ENCODE data around the gene PLCB4.

Gene PLCB4

DNA sequence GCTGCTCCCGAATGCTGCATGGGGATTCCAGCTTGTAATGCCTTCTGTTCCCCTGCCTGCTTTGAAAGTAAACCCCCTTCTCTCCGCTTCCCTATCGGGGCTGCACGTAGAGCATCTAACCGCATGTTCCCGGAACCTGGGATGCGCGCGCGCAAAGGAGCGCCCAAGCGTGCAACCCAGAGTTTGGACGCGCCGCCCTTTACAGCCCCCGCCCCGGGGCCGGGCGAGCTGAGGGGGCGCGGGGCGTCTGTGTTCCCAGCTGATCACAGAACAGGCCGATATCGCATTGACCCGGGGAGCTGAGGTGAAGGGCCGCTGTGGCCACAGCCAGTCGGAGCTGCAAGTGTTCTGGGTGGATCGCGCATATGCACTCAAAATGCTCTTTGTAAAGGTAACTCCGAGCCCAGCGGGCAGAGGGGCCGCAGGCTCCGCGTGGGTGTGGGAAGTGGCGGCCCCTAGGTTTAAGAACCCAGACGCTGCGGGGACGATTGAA lies 446.9 kb downstream of the PLCB4 start:
- TF ChIP-seq, protein P1, sequence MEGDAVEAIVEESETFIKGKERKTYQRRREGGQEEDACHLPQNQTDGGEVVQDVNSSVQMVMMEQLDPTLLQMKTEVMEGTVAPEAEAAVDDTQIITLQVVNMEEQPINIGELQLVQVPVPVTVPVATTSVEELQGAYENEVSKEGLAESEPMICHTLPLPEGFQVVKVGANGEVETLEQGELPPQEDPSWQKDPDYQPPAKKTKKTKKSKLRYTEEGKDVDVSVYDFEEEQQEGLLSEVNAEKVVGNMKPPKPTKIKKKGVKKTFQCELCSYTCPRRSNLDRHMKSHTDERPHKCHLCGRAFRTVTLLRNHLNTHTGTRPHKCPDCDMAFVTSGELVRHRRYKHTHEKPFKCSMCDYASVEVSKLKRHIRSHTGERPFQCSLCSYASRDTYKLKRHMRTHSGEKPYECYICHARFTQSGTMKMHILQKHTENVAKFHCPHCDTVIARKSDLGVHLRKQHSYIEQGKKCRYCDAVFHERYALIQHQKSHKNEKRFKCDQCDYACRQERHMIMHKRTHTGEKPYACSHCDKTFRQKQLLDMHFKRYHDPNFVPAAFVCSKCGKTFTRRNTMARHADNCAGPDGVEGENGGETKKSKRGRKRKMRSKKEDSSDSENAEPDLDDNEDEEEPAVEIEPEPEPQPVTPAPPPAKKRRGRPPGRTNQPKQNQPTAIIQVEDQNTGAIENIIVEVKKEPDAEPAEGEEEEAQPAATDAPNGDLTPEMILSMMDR (IDR thresholded peaks at IDR 0.05; ENCODE audit: insufficient read depth, low read depth, low read length, missing control alignments): no peak
- DNase-seq (ENCODE audit: low read depth): no peak
- no peak overlapping the region for H3K4me3 ChIP-seq (ENCODE audit: low read length)

DNA sequence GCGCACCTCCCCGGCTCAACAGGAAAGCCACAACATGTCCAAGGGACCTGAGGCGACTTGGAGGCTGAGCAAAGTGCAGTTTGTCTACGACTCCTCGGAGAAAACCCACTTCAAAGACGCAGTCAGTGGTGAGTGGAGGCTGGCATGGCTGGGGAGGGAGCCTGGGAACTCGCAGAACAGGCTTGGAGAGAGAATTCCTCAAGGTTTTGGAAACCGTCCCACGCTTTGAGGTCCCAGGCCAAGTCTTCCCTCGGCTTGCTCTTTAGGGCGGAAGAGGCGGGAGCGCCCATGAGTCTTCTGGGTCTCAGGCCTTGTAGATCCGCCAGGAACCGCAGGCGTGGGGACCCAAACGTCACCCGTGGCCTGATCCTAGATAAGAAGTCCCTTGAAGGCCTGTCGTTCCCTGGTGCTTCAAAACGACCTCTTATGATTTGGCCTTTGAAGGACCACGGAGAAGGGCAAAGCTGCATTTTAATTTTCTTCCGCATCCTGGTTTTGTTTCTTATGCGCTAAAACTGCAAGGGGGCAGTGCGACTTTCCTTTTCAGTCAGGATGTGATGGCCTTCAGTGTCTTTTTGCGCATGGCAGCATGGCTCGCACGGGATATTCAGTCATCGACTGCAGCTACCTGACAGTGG lies 447.5 kb downstream of the PLCB4 start:
- TF ChIP-seq, protein P1 (IDR thresholded peaks at IDR 0.05; ENCODE audit: insufficient read depth, low read depth, low read length, missing control alignments): no peak
- no peak overlapping the region for H3K4me3 ChIP-seq (ENCODE audit: low read length)
- DNase-seq (ENCODE audit: low read depth): no peak

DNA sequence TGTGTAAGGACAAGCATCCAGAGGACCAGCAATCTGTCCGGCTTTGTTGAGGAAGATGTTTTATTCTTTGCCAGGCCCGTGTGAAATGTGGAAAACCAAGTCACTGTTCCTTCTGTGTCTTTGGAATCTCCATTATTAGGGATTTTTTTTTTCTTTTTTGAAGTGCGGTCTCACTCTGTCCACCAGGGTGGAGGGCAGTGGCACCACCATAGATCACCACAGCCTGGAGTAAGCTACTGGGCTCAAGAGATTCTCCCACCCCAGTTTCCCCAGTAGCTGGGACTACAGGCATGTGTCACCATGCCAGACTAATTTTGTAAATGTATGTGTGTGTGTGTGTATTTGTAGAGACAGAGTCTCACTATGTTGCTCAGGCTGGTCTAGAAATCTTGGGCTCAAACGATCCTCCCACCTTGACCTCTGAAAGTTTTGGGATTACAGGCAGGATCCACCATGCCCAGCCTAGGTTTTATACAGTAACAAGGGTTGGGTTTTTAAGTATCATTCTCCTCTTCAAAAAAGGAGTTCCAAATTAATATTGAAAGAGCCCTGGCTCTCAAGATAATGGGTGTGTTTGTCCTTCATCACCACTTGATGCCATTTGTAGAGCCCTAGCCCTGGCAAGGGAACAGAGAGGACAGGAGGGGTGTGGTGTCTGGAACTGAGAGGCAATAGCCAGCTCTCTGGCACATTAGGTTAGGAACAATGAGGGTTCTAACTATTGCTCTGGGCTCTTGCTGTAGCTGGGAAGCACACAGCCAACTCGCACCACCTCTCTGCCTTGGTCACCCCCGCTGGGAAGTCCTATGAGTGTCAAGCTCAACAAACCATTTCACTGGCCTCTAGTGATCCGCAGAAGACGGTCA lies 448.6 kb downstream of the PLCB4 start:
- H3K4me3 ChIP-seq (ENCODE audit: low read length): no peak overlapping the region
- TF ChIP-seq, protein P1 (IDR thresholded peaks at IDR 0.05; ENCODE audit: insufficient read depth, low read depth, low read length, missing control alignments): no peak
- no peak for DNase-seq (ENCODE audit: low read depth)

DNA sequence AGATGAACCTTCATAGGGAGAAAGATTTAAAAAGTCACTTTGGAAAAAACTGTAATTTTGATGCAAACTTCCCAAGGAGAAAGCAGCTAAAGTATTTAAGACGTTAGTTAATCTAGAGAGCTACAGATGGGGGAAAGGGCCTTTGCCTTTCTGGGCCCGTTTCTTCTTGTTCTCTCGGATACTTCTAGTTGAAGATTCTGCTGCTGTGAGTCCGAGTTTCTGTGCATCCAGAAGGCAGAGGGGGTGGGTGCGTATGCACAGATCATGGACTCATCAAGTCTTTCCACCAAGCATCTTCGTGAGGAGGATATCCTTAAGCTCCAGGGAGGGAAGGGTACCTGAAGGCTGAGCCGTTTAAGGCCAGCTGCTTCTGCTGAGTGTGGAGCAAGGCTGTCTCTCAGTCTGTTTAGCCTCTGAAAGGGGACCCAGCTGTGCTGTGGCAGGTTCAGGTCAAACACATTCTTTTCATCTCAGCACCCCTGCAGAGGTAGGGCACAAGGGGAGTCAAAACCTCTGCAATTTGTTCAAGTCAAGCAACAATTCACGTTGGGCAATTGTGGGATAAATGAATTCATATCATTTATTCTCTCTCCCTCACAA lies 449.8 kb downstream of the PLCB4 start:
- no peak for DNase-seq (ENCODE audit: low read depth)
- TF ChIP-seq, protein P1 (IDR thresholded peaks at IDR 0.05; ENCODE audit: insufficient read depth, low read depth, low read length, missing control alignments): no peak
- H3K4me3 ChIP-seq (ENCODE audit: low read length): no peak overlapping the region

DNA sequence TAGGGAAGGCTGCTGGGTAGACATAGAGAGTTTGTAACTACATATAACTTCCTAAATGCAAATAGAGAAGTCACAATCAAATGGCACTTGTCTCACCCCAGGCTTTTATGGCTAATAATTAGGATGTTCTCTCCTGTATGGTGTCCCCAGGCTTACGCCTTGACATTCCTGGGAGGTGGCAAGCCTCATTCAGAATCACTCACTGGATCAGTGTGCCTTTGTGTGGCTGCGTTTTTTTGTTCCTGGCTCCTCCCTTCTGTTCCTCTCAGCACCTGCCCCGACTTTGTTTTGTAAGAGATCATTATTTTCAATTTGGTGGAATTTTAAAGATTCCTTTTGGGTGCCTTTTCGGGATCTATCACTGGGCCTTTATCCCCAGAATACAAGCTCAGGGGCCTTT lies 451.2 kb downstream of the PLCB4 start:
- DNase-seq (ENCODE audit: low read depth): no peak
- TF ChIP-seq, protein P1 (IDR thresholded peaks at IDR 0.05; ENCODE audit: insufficient read depth, low read depth, low read length, missing control alignments): no peak
- no peak overlapping the region for H3K4me3 ChIP-seq (ENCODE audit: low read length)

DNA sequence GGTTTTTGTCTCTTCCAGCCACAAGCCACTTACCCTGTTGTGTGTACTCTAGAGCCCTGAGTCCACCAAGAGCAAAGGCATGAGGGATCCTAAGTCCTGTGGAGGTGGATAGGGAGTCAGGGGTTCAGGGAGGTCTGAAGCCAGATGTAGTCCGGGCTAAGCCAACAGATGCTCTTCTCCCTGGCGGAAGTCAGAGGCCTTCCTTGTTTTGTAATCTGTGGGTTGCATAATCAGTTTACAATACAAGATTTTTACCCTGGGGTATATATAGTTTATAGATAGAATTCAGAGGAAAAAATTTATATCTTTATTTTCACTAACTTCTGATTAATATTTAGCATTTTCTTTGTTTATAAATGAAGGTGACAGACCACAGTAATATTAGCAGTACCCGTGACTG lies 454.7 kb downstream of the PLCB4 start:
- H3K4me3 ChIP-seq (ENCODE audit: low read length): no peak overlapping the region
- TF ChIP-seq, protein P1 (IDR thresholded peaks at IDR 0.05; ENCODE audit: insufficient read depth, low read depth, low read length, missing control alignments): no peak
- DNase-seq (ENCODE audit: low read depth): no peak
